A172 (cell line): ENCODE results near the gene NDUFB11. TPM values are rescaled to one million over a fixed set of nuclear protein-coding genes. Genes with fewer than 3 reads are reported as not detected.

ENCODE experiments used
- DNase-seq: peaks from one replicate; pipeline ENCODE4 v3.0.0-alpha.2; 2015; ENCODE audit warnings: low spot score
- total RNA-seq: library from RNA; depleted of rRNA; stranded (reverse); fragments of >200 nt; shearing (Covaris generic); gene quantifications from 2 replicates; pipeline ENCODE4 v1.2.3, GENCODE V29; 2014

The NDUFB11 gene
- total RNA-seq, 1 experiment from 2014 or later = 120 TPM

DNA sequence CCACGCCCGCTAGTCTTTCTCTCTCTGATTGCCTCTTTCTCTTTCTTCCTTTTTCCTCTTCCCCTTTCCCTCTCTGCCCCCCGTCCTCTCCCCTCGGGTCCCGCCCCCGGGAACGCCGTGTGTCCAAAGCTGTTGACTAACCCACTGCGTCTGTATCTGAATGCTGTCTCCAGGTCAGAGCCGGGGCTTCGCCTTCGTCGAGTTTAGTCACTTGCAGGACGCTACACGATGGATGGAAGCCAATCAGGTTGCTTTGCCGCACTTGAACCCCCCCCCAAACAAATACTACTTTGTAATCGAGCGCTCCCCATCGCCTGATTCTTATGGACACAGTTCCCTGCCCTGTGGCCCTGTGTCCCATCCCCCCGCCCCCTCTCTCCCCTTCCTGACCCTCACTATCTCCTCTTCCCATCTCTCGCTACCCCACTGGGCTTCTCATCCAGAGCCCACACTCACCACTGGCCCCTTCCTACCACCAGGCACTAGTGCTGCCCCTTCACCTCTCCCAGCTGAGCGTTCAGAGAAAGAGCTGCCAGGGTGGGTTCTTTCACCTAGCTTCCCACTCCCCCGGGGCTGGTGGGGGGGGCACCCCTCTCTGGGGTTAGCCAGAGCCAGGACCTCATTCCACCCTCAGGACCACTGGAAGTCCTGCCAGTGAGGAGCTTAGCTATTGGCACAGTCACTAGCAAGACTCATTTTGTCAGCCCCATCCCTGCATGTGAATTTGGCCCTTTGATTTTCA, 30.5 kb upstream of the NDUFB11 start:
- no peak for DNase-seq

DNA sequence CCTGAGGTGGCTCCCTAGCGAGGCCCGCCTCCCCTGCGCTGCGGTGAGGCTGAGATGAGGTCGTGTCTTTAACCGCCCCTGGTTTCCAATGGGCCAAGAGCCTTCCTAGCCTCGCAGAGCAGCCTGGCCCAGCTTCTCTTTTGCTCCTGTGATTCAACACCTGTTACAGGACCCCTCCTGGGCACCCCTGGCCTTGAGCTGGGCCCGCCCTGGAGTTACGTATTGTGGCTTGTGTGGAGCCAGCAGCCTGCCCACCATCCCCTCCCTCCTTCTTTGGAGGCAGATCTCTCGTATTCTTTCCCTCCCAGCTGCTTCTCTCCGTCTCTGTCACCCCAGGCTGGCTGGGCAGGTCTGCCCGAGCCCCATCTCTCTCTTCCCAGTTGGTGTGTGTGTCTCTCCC, 29.9 kb upstream of the NDUFB11 start:
- no peak for DNase-seq

DNA sequence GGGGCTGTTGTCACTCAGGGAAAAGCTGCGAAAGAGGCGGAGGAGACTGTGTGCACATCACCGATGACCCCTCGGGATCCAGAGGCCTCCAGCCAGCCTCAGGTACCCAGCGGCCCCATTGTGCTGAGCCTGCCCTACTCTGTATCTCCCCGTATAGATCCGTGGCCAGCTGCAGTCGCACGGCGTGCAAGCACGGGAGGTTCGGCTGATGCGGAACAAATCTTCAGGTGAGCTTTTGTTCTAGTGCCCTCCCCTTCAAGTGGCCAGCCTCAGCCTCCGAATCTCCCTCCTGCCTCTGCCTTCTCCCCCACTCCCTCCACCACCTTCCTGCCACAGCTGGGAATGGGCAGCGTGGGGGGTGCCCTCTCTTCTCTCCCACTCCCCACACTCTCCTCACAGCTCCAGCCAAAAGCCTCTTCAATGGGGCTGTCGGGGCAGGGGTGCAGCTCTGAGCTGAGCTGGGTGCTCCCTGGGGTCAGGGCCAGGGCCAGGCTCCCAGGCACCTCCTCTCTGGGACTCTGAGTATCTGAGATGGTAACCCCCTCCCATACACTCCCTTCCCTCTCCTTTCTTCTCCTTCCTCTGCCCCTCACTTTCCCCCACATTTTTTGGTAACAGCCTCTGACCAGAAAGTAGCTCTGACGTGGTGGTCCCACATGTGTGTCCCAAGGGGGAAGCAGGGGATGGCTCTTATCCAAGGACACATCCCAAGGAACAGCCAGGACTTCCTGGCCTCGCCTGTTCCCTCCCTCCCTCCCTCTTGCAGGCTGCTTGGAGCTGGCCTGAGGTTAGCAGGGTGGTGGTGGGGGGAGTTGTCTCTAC, 28.7 kb upstream of the NDUFB11 start:
- no peak for DNase-seq

DNA sequence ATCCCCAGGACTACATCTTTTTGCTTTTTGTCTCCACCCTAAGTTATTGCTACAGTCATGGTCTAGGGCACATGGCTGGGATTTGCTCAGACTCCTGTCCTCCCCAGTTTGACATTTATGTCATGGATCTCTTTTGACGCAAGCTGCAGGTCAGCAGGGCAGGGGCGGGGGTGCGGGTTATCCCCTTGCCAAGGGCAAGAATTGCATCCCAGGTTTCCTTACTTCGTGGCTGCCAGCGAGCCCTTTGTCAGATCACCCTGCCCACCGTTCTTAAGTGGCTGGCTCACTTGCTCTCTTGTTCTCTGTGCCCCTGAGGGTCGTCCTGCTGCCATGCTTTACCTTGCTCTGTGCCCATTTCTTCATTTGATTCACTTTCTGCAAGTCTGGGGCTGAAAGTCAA, 28.0 kb upstream of the NDUFB11 start:
- DNase-seq = no peak

DNA sequence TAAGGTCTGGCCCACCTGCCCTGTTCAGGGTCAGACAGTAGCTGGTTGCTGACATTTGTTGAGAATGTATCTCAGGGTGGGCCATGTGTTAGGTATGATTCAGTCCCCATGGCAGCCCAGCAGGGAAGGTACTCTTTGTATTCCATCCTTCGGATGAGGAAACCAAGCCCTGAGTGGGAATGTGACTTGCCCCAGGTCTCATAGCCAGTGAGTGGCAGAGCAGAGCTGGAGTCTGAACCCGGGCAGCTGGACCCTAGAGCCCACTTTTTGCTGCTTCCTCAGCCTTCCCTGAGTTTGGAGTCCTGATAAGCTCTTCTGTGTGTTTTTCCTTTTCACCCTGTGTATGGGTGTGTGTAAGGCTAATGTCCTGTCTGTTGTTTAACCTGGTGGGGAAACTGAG, 27.5 kb upstream of the NDUFB11 start:
- no peak for DNase-seq

DNA sequence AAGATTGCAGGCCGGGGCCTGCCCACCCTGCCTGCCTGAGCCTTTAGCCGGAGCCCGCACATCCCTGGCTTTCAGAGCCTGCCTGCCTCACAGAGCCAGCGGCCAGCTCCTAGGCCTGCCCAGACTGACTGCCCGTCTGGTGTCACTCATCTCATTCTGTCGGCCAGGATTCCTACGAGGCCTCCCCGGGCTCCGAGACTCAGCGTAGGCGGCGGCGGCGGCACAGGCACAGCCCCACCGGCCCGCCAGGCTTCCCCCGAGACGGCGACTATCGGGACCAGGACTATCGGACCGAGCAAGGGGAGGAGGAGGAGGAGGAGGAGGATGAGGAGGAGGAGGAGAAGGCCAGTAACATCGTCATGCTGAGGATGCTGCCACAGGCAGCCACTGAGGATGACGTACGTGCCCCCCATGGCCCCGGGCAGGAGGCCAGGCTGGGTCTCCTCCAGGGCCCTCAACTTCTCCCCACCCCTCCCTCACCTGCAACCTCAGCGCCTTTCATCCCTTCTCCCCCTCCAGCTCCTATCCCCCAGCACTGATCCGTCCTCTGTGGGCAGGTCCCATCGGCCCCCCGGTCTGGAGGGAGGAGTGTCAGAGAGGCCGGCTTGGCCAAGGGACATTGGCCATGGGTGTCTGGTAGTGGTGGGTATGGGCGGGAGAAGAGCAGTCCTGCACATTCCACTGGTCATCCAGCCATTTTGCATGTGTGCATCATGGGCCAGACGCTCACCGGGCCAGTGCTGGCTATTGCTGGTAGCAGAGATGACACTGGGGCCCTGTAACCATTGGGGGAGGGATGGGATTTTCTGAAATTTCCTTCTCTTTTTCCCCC, 26.6 kb upstream of the NDUFB11 start:
- no peak for DNase-seq

DNA sequence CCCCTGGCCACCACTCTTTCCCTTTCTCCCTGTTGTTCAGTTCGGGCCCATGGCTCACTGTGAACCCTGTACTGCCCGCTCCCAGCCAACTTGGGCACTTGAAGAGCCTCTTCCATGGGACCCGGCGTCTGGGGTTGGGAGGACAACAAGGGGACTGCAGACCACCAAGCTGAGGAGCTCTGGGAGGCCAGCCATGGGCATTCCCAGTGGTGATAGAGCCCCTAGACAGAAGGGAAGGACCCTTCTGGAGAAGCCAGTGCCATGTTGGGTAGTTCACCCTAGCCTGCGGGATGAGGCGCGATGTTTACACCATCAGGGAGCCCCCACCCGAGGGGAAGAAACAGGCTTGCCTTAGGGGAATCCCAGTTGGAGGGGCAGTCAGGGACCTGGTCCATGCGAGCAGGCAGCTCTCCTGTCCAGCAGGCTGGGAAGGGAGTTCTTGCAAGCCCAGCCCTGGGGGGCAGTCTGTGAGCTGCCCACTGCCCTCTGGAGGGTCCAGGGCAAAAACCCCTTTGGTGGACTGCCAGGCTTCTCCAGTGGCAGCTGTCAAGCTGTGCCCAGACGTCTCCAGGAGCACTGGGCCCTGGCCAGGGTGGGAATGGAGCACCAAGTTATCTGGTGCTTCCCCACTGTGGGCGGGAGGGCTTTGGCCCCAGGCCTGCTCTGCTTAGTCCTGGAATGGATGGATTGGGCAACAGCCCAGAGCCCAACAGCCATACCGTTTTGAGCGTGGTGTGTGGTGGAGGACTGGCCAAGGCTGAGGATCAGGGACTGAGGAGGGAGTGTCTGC, 25.4 kb upstream of the NDUFB11 start:
- DNase-seq = no peak

DNA sequence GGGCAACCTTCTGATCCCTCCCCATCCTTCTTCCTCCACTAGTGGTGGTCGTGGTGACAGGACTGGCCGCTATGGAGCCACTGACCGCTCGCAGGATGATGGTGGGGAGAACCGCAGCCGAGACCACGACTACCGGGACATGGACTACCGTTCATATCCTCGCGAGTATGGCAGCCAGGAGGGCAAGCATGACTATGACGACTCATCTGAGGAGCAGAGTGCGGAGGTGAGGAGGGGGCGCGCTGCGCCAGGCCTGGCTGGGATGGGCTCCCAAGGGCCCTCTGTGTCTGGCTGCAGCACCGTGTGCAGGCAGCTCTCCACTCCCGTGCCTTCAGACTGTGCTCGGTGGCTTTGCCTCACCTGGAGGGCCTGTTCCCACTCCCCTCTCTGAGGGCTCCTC, 24.8 kb upstream of the NDUFB11 start:
- DNase-seq = no peak

DNA sequence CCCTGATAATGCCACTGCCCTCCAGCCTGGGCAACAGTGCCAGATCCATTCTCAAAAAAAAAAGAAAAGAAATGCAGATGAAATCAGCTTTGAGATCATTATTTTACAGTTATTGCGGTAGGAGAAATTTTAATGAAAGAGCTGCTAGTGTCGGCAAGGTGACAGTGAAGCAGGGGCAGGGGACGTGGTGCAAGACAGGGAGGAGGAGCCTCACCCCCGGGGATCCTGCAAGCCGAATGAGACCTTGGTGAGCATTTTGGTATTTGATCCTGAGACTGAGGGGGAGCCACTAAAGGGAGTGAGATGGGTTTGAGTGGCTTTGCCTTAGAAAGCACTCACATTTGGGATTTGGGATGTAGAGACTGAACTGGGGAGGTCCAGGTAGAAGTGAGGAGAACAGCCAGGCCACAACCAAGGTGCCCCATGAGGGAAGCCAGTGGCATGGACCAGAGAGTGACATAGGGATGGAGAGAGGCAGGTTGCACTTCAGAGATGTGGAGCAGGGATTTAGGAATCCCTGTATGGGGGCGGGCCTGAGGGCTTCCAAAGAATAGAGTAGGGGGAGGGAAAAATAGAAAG, 24.1 kb upstream of the NDUFB11 start:
- no peak for DNase-seq

DNA sequence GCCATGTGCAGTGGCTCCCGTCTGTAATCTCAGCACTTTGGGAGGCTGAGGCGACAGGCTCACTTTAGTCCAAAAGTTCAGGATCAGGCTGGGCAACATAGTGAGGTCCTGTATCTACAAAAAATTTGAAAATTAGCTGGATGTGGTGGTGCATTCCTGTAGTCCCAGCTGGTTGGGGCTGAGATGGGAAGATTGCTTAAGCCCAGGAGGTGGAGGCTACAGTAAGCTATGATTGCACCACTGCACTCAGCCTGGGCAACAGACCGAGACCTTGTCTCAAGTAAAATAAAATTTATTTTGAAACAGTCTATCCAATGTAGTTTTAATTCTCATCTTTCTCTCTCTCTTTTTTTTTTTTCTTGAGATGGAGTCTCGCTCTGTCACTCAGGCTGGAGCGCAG, 21.6 kb upstream of the NDUFB11 start:
- no peak for DNase-seq

DNA sequence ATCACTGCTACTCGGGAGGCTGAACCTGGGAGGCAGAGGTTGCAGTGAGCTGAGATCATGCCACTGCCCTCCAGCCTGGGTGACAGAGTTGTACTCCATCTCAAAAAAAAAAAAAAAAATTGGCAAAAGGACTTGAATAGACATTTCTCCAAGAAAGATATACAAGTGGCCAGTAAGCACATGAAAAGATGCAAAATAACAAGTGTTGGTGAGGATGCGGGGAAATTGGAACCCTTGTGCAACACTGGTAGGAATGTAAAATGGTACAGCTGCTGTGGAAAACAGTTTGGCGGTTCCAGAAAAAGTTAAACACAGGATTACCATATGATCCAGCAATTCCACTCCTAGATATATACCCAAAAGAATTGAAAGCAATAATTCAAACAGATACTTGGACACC, 19.9 kb upstream of the NDUFB11 start:
- no peak for DNase-seq

DNA sequence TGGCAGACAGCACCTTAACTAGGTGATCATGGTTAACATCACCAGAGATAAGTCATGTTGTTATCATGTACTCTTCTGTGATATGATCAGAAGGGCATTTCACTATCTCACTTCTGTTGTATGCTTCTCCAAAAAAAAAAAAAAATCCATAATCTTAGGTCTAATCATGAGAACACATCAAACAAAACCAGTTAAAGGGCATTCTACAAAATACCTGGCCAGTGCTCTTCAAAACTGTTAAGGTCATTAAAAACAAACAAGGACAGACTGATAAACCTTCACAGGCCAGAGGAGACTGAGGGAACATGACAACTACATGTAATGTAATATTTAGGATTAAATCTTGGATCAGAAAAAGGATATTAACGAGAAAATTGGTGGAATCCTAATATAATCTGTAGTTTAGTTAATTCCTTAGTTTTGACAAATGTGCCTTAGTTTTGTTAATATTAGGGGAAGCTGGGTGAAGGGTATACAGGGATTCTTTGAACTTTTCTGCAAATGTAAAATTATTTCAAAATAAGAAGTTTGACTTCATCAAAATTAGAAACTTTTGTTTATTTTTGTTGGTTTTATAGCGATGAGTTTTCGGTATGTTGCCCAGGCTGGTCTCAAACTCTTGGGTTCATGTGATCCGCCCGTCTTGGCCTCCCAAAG, 18.6 kb upstream of the NDUFB11 start:
- DNase-seq = no peak

DNA sequence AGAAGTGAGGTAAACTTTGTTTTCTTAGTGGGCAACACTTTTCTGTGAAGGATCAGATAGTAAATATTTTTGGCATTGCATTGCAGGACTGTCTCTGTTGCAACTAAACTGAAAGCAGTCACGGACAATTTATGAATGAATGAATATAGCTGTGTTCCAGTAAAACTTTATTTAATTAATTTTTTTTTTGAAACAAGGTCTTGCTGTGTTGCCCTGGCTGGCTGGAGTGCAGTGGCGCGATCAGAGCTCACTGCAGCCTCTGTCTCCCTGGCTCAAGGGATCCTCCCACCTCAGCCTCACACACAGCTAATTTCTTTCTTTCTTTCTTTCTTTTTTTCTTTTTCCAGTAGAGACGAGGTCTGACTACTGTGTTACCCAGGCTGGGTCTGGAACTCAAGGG, 16.3 kb upstream of the NDUFB11 start:
- no peak for DNase-seq

DNA sequence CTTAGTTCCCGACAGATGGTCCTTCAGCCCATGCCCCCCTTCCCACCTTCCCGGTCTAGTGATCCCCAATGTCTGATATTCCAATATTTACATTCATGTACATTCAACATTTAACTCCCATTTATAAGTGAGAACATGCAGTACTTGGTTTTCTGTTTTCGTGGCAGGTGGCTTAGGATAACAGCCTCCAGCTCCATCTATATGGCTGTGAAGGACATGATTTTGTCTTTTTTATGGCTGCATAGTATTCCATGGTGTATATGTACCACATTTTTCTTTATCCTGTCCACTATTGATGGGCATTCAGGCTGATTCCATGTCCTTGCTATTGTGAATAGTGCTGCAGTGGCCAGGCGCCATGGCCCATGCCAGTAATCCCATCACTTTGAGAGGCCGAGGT, 14.3 kb upstream of the NDUFB11 start:
- DNase-seq = no peak

DNA sequence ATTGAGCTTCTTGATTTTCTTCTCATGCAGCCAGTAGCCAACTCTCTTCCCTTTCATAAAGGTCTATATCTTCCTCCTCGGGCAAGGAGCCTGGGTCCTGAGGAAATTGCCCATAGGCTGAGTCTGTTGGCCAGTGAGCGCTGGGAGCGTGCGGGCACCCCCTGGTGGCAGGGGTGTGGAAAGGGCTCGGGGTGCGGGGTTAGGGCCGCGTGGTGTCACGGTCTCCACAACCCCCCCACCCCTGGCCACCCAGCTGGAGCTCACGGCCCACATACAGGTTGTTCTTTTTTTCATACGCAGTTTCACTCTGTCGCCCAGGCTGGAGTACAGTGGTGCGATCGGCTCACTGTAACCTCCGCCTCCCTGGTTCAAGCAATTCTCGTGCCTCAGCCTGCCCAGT, 13.6 kb upstream of the NDUFB11 start:
- DNase-seq = no peak

DNA sequence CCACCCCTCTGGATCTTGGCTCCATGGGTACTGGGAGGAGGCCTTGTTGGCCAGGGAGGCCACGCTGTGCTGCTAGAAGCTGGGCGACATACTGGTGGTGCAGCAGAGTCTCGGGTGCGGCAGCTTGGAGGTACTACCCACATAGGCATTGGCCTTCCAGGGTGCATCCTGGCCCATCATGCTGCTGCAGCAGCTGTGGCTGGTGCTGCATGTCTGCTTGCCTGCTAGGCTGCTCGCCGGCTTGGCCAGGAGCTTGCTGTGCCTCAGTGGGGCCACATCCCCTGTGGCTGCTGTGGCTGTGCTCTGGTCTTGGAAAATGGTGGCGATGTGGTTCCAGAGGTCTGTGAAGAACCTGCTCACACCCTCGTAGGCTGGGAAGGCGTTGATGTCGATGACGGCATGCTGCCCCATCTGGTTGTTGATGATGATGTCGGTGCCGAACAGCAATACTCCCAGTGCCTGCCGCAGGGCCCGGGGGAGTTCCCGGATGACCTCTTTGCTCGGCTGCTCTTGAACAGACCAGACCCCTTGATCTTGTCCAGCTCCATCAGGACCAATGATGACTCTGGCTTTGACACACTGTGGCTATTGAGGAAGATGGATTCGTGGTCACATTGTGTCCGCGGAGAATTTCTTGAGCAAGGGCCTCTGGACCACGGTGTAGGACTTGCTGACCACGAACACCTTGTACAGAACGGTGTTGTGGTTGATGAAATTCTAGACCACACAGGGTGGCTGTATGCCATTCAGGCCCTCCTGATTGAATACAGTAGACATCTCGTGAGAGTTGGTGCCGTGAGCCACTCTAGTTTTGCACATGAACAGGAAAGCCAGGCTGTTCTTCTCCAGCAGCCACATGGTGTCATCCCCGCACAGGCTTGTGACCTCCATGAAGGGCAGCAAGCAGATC, 12.4 kb upstream of the NDUFB11 start:
- no peak for DNase-seq

DNA sequence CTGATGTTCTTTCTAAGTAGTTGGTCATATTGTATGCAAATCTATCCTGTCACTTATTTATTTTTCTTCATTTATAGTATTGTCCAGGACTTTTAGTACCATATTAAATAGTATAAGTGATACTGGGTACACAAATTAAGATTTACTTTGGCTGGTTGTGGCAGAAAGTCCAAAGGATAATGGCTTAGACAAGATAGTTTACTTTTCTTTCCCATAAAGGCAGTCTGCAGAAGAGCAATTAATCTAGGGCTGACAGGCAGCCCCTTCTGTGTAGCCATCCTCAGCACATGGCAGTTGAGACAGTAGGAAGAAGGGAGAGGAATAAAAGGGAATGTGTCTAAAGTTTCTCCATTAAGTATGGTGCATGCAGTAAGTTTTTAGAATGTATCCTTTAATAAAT, 6.9 kb upstream of the NDUFB11 start:
- DNase-seq = no peak

DNA sequence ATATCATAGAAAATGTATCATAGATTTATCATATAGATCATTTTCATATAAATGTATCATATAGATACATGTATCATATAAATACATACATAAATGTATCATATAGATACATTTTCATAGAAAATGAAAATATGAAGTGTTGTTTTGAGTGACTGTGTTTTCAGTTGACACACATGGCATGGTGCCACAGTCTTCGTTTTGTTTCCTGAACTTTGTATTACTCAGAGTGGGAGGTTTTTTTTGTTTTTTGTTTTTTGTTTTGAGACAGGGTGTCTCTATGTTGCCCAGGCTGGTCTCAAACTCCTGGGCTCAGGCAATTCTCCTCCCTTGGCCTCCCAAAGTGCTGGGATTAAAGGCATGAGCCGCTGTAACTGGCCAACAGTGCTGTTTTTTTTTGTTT, 4.4 kb upstream of the NDUFB11 start:
- no peak for DNase-seq

DNA sequence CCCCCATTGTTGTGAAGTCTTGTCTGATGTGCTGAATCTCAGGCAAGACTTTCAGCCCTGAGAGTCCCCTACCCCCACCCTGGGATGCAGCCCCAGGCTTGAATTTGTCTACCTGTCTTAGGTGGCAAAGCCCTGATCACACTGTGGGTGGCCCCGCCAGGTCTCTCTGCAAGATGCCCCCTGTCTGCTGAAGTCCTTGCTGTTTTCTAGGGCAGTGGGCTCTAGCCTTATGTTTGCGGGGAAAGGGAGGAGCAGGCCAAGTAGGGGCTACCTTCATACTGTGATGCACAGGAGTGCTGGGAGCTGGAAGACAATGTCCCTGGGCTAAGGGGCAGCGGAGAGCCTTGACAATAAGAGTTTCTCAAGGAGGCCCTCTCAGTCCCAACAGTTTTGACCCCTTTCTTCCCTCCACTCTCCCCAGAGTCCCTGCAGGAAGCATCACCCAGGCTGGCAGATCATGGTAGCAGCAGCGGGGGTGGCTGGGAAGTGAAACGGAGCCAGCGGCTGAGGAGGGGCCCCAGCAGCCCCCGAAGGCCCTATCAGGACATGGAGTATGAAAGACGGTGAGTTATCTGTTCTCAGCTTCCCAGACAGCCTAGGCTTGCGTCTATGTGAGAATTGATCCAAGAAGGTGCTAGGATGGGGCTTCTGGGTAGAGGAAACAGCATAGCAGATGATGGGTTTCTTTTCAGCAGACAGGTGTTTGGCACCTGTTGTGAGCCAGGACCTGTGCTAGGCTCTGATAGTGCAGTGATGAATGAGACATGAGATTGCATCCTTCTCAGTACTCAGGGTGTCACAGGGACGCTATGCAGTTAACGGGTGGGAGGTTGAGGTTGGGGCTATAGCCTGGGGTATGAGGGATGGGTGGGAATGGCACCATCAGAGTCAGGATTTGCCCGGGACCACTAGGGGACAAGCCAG, 2.7 kb upstream of the NDUFB11 start:
- DNase-seq = no peak
